LoVo (cell line): ENCODE measurements around the gene RNF39.
"Not testable (repeated sequence)": the region's sequence is repeated elsewhere in the genome, so short reads cannot be mapped to it uniquely, and the experiment has no call there.

ENCODE experiments used
- DNase-seq: peaks from one replicate; pipeline ENCODE4 v3.0.0-alpha.2; 2016; ENCODE audit warnings: low spot score

The RNF39 gene, protein sequence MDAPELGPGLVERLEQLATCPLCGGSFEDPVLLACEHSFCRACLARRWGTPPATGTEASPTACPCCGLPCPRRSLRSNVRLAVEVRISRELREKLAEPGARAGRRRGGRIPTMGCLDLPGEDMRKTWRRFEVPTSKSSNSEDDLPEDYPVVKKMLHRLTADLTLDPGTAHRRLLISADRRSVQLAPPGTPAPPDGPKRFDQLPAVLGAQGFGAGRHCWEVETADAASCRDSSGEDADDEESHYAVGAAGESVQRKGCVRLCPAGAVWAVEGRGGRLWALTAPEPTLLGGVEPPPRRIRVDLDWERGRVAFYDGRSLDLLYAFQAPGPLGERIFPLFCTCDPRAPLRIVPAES

DNA sequence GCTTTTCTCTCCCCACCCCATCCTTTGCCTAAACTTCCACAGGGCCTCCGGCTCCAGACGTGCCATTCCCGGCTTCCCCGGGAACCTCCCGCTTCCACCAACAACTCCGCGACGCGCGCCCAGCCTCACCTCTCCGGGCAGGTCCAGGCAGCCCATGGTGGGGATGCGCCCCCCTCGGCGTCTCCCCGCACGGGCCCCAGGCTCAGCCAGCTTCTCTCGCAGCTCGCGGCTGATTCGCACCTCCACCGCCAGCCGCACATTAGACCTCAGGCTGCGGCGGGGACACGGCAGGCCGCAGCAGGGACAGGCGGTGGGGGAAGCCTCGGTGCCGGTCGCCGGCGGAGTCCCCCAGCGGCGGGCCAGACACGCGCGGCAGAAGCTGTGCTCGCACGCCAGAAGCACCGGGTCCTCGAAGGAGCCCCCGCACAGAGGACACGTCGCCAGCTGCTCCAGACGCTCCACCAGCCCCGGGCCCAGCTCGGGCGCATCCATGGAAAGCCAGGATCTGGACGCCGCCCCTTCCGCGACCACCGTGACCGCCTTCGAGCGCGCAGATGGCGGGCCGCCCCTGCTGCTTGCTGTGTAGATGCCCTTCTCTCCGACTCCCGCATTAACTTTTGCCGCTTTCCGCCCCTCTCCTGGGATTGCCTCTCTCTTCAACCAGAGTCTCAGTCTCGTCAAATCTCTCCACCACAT, at the start of gene RNF39:
Gene RNF39 (minus strand): TSS at position 676 of the 696 bp plus-strand sequence. CDS start 184 bp downstream, at position 492.
- DNase-seq = no peak

DNA sequence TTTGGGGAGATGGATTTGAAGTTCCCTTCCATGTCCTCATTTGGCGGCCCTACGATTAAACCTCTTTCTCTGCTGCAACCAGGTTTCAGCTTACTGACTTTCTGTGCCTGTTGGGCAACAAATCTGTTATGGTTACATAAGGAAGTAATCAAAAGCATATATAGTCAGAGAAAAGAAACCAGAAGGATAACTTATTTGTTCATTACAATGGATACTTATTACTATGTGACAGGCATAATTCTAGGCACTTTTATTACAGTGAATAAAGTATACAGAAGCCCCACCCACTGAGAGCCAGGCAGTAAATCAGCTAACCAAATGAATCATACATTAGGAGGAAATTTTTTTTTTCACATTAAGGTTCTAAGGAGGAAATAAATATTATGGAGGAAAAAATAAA, 46.9 kb upstream of the RNF39 start:
- peak; percentile 84 for DNase-seq

DNA sequence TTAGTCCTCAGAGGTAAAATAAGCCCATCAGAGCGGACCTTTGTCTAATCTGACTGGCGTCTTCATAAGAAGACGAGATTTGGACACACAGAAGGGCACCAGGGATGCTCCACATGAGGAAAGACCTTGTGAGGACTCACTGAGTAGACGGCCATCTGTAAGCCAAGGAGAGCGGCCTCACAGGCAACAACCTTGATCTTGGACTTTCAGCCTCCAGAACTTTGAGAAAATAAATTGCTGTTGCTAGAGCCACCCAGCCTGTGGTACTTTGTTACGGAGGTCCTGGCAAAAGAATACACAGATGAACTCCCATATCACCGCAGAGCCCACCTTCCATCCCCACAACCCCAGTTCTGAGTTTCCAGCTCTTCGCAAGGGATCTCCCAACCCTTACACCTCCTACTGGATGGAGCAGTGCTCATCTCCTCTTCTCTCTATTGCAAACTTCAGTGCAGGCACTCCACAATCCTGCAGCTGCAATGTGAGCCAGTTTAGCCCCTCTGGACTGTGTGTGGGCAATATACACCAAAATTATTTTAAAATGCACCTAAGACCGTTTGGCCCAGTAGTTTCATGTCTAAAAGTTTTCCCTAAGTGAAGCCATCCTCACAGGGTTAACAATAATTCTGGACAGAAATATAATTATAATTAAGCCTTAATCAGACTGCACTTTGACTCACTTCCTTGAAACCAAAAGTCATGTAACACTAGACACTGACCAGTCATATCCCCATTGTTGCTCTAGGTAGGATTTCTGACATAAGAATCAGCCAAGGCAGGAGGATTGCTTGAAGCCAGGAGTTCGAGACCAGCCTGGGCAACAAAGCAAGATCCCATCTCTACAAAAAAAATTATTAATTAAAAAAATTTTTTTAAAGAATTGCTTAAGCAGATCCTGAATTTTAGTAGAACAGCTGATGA, 46.1 kb upstream of the RNF39 start:
- DNase-seq = no peak

DNA sequence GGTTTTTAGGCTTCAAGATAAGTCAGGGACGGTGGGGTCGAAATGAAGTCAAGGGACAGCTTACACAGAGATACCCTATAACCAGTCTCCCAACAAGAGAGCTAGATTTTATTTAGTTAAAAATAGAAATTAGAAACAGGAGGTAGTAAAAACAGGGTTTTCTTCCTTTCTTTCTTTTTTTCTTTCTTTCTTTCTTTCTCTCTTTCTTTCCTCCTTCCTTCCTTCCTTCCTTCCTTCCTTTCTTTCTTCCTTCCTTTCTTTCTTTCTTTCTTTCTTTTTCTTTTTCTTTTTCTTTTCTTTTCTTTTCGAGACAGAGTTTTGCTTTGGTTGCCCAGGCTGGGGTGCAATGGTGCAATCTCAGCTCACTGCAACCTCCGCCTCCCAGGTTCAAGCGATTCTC, 43.1 kb upstream of the RNF39 start:
- not testable (repeated sequence) for DNase-seq

DNA sequence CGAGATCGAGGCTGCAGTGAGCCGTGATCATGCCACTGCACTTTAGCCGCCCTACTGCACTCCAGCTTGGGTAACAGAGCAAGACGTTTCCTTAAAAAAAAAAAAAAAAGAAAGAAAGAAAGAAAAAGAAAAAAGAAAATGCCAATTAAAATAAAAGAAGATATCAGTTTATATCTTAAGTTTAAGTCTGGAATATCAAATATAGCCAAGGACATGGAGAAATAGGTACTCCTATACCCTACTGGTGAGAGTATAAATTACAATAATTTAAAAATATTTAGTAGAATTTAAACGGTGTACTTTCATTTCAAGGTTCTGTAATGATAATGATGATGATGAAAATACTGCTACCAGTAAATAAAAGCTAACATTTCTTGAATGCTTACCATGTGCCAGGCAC, 41.2 kb upstream of the RNF39 start:
- DNase-seq = no peak

DNA sequence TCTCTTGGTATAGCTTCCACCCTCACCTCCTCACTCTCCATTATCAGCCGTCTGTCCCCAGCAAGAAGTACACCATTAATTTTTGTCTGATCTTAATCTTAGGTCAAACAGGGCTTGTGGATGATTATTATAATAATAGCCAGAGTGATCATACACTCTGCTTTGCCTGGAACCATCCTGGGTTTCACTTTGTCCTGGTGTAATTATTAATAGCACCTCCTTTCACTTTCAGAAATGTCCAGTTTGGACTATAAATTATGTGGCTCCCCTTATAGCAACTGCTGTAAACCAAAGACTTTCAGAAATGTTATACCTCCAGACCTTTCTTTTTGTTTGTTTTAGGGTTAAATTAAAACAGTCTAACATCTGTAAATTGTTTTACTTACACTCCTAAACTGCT, 38.3 kb upstream of the RNF39 start:
- no peak for DNase-seq

DNA sequence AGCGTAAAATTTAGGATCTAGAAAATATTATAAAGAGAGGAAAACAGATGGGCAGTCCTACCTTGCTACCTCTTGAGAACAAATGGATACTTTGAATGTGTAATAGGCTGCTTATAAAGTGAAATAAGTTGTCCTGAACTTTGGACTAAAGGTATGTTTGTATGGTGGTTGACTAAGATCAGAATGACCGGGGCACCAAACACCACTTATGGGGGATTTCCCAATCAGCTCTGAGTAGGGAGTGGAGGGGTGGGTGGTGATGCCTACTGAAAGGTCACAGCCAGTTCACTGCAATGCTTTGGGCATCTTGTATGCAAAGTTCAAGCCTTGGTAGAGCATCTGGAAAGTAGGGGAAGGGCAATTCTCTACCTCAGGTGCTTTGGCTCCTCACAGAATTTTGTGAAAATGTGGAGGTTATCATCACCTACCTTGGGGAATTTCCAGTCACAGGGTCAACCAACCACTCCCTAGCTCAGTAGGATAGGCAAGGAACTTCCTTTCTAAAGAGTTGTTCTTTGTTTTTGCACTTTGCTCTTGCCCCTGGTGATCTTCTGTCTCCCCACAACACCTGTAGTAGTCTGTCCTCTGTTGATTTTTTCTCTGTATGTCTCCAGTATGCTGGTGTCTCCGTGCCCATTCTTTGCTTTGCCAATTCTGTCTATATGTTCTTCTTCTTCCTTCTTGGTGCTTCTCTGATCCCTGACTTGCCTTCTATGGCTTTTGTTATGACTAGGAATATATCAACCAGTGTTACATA, 37.6 kb upstream of the RNF39 start, which contains the start of gene TRIM31:
Gene TRIM31 (minus strand): TSS at position 88 of the 757 bp plus-strand sequence. CDS start 285 bp downstream, outside the sequence.
- DNase-seq = peak; percentile 76

DNA sequence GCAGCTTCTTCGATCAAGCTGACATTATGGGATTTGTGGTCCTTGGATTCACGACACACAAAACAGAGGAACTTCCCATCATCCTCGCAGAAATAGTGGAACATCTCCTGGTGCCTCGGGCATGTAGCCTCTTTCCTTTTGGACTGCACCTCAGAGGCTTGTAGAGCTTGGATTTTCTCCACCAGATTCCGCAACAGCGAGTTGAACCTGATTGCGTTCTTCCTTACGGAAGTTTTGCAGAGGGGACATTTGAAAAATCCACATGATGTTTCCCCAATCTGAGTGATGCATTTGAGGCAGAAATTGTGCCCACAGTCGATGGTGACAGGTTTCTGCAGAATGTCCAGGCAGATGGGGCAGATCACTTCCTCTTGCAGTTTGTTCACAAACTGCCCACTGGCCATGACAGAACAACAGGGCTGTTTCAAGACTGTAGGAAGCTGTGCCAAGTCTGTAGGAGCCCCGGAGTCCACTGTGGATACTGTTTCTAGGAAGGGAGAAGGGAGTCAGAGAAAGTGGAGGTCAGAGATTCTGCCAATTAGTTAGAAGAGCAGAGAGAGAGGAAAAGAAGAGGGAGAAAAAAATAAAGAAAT, 36.9 kb upstream of the RNF39 start:
- no peak for DNase-seq

DNA sequence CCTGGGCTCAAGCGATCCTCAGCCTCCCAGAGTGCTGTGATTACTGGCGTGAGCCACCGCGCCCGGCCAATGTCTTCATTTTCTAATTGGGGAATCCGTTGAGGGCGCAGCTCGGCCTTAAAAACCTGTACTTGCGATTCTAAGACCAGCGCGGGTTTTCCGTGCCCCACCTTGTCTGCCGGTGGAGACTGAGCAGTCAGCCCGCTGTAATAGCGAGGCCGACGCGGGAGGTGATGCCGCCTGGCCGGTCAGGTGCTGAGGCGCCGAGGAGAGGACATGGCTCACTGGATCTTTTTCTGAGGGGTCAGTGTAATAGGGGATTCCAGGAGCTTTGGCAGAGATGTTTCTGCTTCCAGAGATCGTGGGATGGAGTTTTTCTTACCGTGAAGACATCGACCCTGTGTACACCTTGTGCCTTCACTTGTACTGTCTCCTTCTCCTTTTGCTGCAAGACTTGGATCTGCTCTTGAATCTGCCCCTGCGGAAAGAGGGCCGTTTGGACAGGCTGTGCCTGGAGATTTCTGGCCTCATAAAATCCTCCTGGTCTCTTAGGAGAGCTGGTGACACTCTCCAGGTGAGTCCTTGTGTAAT, 35.8 kb upstream of the RNF39 start:
- DNase-seq = no peak

DNA sequence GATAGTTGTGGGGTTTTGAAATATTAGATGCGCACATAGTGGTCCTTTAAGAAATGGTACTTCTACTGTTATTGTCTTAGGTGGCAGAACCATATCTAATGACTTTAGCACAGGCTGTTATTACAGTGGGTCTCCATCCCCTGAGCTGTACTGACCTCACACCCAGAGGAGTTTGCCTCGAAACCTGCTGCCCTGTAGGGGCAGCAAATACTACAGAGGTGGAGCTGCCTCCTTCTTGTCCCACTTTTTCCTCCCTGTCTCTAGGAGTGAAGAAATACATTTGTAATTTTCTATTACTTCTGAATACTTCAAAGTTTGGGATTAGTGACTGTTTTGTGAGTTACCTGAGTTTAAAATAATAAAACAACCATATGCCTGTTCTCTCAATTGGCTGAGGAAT, 29.1 kb upstream of the RNF39 start:
- DNase-seq = no peak

DNA sequence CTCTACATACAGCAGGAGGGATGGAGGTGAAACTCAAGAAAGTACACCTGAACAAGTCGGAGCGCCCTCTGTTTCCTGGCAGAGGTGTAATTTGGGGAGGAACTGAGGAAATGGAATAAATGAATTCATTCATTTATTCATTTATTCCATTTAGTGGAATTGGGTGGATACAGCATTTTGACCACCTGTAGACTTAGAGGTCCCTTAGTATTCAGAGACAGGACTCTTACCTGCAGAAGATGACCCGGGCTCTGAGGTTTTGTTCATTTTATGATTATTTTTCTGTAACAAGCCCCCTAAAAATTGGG, 28.3 kb upstream of the RNF39 start:
- DNase-seq = no peak

DNA sequence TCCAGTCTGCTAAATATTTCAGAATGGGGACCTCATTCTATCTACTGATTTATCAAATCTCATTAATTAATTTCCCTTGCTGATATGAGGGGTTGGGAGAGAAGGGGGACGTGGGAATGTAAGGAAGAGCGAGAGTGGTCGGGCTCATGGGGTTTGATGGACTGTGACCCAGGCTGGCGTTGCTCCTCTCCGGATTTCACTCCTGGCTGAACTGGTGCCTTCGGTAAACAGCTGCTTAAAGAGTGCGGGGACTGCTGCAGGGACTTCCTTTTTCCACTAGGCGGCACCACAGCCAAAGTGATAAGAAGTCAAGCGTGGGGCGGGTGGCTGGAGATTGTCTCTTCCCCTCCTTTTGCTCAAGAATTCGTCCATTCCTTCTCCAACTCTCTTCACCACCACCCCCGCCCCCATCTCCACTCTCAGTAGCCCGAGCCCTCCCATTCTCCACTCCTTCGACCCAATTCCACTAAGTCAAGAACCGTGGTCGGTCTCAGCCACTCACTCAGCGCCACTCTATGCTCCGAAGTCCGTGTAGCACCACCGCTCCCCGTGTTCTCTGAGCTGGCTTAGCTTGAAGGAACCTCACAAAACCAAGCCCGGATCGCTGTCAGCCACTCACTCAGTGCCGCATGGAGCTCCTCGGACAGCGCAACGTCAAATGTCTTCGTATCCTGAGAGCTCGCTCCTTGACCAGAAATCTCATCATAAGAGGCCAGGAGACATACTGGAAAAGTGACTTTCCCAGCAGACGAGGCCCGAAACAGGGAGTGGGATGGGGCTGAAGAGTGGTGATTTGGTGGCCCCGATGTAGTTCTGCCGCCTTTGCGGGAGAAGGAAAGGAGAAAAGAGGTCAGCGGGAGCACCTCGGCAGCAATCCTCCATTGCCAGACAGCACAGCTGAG, 27.7 kb upstream of the RNF39 start:
- DNase-seq = peak; percentile 88

DNA sequence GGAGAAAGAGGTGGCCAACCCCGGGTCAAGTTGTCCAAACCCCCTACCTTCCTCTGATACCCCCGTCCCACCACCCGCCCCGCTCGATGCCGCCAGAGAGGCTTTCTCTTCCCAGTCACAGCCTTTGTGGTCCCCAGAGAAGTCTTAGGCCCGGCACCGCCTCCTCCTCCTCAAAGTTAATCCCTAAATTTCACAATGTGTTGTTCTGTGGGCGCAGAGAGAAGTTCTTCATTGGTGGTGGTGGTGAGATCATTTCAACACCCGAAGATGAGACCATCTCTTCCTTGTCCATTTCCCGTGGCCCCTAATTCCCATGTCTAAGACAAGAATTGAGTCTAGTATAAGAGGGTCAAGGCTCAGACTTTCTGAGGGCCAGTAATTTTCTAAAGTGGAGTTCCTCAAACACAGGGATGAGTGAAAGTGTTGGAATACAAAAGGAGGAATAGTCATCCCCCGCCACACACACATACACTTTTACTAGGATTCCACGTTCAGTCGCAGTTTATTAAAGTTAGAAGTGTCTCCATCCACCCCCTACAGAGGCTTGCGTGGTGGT, 26.9 kb upstream of the RNF39 start:
- peak; percentile 18 for DNase-seq

DNA sequence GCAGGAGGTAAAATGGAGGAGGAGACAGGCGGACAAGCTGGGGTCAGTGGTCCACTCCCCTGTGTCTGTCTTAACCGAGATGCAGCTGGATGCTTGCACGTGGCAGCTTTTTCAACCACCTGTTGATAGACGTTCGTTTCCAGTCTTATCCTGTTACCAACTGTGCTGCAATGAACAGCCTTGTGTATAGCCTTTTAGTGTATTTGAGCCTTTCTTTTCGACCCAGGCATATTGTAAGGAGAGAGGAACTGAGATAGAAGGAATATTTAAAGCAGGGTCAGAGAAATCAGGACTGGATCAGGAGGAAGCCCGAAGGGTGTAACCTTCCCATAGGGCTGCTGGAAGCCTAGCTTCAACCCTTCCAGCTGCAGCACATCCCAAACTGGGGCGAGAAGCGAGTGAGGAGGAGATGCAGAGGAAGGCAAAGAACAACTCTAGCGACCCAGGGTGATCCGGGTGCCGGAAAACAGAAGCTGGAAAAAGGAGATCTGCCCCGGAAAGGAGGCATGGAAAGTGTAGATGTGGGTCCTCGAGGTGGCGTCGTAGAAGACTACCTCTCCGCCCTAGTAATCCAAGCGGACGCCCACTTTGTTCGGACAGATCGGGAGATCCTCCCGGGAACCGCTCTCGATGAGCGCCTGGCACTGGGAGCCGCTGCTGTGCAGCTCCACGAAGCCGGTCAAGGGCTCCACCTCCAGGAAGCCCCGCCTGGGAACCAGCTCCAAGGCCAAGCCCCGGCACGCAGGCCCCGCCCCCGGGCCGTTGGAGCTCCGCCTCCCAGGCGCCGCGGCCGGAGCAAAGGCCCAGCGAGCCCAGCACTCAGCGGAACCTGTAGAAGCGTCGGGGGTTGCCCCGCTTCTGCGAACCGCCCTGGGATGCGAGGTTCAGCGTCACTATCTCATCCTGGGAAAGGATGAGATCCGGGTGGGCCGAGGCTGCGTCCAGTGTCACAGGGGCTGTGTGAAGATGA, 26.2 kb upstream of the RNF39 start:
- DNase-seq = peak; percentile 89

DNA sequence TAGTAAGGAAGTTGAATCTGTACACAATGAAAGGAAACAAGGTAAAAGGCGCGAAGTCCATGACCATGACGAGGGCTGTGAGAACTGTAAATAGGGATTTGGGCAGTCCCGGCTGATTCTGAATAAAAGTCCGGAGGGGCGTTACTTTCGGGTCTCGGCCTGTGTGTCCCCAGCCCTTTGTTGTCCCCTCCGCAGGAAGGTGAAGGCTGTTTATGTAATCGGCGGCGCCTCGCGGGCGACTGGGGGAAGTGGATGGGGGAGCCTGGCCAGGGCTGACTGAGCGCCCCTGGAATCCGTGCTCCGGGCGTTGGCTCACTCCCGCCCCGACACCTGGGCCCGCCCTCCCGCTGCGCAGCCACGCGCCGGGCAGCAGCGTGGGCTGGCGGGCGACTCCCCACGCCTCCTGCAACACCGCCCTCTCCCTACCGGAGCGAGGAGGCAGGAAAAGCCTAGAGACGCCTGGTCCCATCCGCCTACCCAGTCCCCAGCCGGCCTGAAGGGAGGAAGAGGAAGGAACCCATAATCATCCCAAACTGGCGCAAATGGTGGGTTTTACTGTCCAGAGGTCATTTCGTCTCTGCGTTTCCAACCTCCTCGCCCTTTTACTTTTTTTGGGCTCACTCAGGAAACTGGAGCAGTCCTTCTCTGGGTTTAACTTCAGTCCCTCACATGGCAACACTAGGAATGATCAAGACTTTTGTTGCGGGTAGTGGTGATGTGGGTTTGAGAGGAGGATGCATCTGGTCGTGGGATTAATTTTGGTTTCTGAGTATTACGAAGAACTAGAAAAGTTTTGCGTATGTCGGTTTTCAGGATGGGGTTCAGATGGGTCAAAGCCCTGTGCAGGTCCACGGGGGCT, 25.2 kb upstream of the RNF39 start:
- peak; percentile 86 for DNase-seq

DNA sequence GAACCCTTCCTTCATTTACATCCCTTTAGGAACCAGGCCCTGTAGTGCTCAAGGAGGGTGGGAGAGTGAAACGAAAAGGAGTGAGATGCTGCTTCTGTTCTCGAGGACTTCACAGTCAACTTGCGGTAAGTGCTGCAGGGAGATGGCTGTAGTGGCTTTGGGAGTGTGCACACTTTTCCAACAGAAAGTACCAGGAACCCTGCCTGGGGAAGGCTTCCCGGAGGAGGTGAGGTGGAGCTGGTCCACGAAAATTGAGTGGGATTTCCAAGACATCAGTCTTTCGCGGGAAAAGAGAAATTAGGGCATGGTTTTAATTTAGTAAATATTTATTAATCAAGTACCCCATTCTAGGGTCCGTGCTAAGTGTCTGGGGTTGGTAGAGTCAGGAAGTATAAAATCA, 24.6 kb upstream of the RNF39 start:
- DNase-seq = no peak
